DMS153 treated with DMSO at 0.1 percent for 48 hours (cell line): Measurements from ENCODE around the gene EHHADH.
"Not testable (repeated sequence)": the region's sequence is repeated elsewhere in the genome, so short reads cannot be mapped to it uniquely, and the experiment has no call there.

Experiments
- DNase-seq: peaks from one replicate; lab custom pipeline; 2025; ENCODE audit not compliant: unreplicated experiment; lab: John Stamatoyannopoulos, UW

Gene EHHADH

GRCh38 chr3:185253645-185254410 lies at the start of gene EHHADH:
Gene EHHADH (minus strand): TSS chr3:185254049. CDS start chr3:185254022, 27 bp downstream.
- DNase-seq: peak; percentile 77

DNA sequence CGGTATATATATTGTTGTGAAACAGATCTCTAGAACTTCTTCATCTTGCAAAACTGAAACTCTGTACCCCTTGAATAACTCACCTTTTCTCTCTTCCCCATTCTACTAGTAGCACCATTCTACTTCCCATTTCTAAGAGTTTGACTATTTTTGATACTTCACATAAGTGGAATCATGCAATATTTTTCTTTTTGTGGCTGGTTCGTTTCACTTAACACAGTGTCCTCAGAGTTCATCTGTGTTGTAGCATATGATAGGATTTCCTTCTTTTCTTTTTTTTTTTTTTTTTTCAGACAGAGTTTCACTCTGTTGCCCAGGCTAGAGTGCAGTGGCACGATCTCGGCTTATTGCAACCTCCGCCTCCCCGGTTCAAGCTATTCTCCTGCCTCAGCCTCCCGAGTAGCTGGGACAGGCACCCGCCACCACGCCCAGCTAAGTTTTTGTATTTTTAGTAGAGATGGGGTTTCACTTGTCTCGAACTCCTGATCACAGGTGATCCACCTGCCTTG lies 46.1 kb upstream of the EHHADH start:
- DNase-seq: not testable (repeated sequence)

GRCh38 chr3:185297867-185298266 lies 44.0 kb upstream of the EHHADH start:
- no peak for DNase-seq

- no peak for DNase-seq
These were observed 38.4 kb upstream of the EHHADH start for GRCh38 chr3:185292238-185292637.

- no peak for DNase-seq
These were observed 36.4 kb upstream of the EHHADH start for GRCh38 chr3:185290266-185290665.

- no peak for DNase-seq
These were observed 29.6 kb upstream of the EHHADH start for GRCh38 chr3:185283374-185283935.

GRCh38 chr3:185282696-185283373 lies 29.0 kb upstream of the EHHADH start:
- peak; percentile 93 for DNase-seq

DNA sequence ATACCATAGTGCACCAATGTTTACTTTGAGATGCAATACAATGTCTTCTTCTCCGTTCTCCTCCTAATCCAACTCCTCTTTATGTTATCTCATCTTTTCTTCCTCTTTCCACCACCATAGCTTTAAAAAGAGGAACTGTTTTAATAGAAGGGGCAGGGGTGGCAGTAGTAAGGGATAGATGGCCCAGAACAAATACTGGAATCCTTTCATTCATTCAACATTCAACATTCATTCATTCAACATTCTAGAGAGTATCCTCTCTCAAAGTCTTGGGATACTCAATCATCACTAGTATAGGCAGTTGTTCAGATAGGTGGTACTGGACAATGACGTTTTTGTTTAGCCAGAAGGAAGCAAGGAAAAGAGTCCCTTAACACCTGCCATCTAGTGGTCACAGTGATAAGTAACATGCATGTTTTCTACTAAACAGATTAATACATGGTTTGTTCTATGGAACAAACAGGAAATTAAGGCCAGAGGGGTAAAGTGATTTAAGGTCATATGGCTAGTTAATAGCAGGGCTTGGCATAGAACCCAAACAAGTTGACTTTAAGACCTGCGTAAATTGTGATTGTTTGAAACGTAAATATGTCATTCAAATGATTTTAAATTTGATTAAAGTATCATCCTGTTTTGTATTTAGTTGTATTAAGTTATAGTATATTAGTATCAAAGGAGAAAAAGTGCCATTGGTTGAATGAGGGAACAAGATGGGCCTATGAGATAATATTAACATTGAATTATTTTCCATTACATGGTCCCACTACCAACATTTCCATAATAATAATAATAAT lies 26.9 kb upstream of the EHHADH start:
- DNase-seq: peak; percentile 42

GRCh38 chr3:185279587-185280138 lies 25.8 kb upstream of the EHHADH start:
- no peak for DNase-seq

DNA sequence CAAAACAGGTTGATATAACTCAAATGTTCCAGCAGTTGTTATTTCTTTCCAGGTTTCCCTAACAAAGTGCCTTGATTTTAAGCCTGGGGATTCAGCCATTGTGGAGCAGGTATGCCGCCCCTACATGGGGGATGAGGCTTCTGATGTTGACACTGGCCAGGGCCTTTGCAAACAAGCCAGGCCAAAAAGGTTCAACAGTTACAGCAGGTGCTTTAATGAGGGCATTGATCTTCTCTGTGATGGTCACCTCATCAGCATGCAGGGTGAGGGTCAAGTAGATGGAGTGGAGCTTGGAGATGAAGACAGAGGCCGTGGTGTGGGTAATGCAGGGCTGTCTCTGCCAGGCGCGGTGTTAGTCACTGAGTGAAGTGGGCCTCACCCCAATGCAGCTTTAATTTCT lies 22.6 kb upstream of the EHHADH start:
- no peak for DNase-seq

DNA sequence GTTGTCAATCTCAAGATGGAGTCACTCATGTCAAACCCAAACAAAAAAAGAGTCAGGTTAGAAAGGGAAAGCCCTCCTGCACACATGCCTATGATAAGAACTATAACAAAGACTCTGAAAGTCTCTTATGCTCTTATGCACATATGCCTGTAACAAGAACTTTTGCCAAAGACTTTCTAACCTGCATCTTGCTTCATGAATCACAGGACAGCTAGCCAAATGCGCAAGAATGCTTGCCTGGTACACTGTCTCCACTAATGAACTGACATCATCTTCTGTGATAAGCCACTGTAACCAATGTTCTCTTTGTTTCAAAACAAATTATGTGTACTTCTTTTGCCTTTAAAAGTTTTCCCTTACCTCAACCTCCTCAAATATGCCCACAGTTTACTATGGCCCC lies 18.2 kb upstream of the EHHADH start:
- no peak for DNase-seq

- no peak for DNase-seq
These were observed 17.1 kb upstream of the EHHADH start for GRCh38 chr3:185270956-185271332.

GRCh38 chr3:185270262-185270955 lies 16.6 kb upstream of the EHHADH start:
- DNase-seq: no peak

DNA sequence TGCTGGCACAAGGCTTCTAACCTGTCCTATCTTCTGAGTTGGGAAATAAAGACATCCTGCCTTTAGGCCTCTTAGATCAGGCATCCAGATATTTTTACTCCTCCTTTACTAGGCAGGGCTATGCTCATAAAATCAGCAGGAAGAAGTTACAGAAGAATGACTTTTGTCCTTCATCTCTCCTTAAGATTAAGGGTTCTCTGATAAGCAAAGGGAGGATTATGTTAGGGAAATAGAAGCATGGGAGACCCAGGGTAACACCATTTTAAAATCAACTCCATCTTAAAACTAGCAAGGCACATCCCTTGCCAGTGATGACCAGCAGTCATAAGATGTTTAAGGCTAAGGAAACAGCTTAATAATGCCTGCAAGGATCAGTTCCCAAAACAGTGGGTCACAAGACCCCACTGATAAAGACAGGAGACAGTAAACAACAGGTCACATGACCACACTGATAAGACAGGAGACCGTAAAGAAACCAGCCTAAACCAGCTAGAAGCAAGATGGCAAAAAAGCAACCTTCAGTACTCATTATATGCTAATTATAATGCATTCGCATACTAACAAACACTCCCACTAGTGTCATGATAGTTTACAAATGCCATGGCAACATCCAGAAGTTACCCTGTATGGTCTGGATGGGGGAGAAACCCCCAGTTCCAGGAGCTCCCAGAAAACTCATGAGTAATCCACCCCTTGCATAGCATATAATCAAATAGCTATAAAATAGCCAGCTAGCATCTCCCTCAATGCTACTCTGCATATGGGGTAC lies 14.5 kb upstream of the EHHADH start:
- DNase-seq: no peak

GRCh38 chr3:185267193-185267592 lies 13.3 kb upstream of the EHHADH start:
- DNase-seq: no peak

DNA sequence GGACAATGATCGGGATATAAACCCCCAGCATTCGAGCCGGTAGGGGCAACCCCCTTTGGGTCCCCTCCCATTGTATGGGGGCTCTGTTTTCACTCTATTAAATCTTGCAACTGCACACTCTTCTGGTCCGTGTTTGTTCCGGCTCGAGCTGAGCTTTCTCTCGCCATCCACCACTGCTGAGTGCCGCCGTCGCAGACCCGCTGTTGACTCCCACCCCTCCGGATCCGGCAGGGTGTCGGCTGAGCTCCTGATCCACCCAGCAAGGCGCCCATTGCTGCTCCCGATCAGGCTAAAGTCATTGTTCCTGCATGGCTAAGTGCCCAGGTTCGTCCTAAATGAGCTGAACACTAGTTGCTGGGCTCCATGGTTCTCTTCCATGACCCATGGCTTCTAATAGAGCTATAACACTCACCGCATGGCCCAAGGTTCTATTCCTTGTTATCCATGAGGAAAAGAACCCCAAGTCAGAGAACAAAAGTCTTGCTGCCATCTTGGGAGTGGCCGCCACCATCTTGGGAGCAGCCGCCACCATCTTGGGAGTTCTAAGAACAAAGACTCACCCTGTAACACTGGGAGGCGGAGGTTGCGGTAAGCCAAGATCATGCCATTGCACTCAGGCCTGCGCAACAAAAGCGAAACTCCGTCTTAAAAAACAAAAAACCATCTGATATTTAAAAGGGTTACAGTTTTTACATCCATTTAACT lies 11.2 kb upstream of the EHHADH start:
- DNase-seq: no peak

DNA sequence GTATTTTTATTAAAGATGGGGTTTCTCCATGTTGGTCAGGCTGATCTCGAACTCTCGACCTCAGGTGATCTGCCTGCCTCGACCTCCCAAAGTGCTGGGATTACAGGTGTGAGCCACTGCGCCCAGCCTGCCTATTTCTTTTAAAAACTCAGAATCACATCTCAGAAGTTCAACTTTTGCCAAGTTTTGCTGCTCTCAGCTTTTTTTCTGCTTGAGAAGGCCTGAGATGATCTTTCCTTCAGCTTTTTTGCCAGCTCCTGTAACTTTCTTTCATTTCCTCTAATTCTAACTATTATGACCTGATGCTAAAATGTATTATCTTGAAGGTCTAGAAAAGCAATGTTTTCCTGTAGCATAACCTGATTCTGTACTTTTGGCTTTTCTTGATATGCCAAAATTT lies 9.6 kb upstream of the EHHADH start:
- DNase-seq: no peak

- no peak for DNase-seq
These were observed 3.5 kb upstream of the EHHADH start for GRCh38 chr3:185257334-185257733.

DNA sequence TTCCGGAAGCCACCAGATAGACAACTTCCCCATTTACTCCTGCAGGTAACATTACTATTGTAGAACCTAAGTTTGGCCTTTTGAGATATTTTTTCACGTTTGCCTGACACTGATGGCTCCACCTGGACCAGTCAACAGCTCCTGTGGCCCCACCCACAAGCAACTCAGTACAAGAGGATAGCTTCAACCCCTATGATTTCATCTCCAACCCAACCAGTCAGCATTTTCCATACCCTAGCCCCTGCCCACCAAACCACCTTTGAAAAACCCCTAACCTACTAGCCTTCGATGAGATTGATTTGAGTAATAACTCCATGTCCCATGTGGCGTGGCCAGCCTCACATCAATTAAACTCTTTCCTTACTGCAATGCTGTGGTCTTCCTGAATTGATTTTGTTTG lies 950 bp upstream of the EHHADH start:
- no peak for DNase-seq
